BLaER1 treated with 17β-estradiol and CSF1 and Interleukin-3, amounts not matched to agents 10 nM and 100 nM (cell line): ENCODE measurements around the gene SCYGR8.
A peak's percentile ranks its signal among the peaks of the same experiment; 100 is the strongest.

ENCODE experiments used
- H3K27ac ChIP-seq, 11 experiments: shearing (Covaris generic); formaldehyde crosslinking; 2 replicates each; pipeline ENCODE4 v1.8.1; 2022
- H3K27me3 ChIP-seq, 11 experiments: shearing (Covaris generic); formaldehyde crosslinking; 2 replicates each; pipeline ENCODE4 v1.8.1; 2022
- H3K36me3 ChIP-seq, 11 experiments: shearing (Covaris generic); formaldehyde crosslinking; 2 replicates each; pipeline ENCODE4 v1.8.1; 2022
- H3K4me1 ChIP-seq, 10 experiments: shearing (Covaris generic); formaldehyde crosslinking; 2 replicates each; pipeline ENCODE4 v1.8.1; 2022
- H3K4me2 ChIP-seq, 11 experiments: shearing (Covaris generic); formaldehyde crosslinking; 2 replicates each; pipeline ENCODE4 v1.8.1; 2022
- H3K4me3 ChIP-seq, 10 experiments: shearing (Covaris generic); formaldehyde crosslinking; 2 replicates each; pipeline ENCODE4 v1.8.1; 2022
- H3K9ac ChIP-seq, 11 experiments: shearing (Covaris generic); formaldehyde crosslinking; 2 replicates each; pipeline ENCODE4 v1.8.1; 2022
- H3K9me3 ChIP-seq, 11 experiments: shearing (Covaris generic); formaldehyde crosslinking; replicated peaks in 1 of 11; 2 replicates each; pipeline ENCODE4 v1.8.1; 2022
- H4K20me1 ChIP-seq, 11 experiments: shearing (Covaris generic); formaldehyde crosslinking; 2 replicates each; pipeline ENCODE4 v1.8.1; 2022
- Cebpa-rat ChIP-seq, 11 experiments: shearing (Covaris generic); IDR thresholded peaks; 2 replicates each; pipeline ENCODE4 v1.8.1; 2022

Gene SCYGR8

GRCh38 chr2:227774011-227774624 lies 28.4 kb downstream of the SCYGR8 start:
- H3K9ac ChIP-seq: no peak overlapping the region
- peaks cover 0 to 6% (median 0%) of the 10 kb centered on the region in 11 experiments; a peak in 1 of 22 replicates for H3K9me3 ChIP-seq
- no peaks in the 10 kb centered on the region for H3K36me3 ChIP-seq
- H3K4me1 ChIP-seq: 0 out of 20 replicates have a peak, but pooled peaks cover 0 to 3% (median 0%) of the 10 kb centered on the region in 10 experiments
- no peak overlapping the region for H3K27ac ChIP-seq
- H3K4me3 ChIP-seq: no peak overlapping the region
- H3K4me2 ChIP-seq: no peak overlapping the region
- H3K27me3 ChIP-seq: no peaks in the 10 kb centered on the region
- H4K20me1 ChIP-seq: no peaks in the 10 kb centered on the region
- TF ChIP-seq Cebpa-rat (IDR thresholded peaks at IDR 0.05): no peak

GRCh38 chr2:227774895-227775842 lies 29.5 kb downstream of the SCYGR8 start:
- no peaks in the 10 kb centered on the region for H3K27me3 ChIP-seq
- no peaks in the 10 kb centered on the region for H3K4me1 ChIP-seq
- H3K4me3 ChIP-seq: no peak overlapping the region
- H3K9me3 ChIP-seq: peaks cover 0 to 6% (median 0%) of the 10 kb centered on the region in 11 experiments; a peak in 1 of 22 replicates
- H3K27ac ChIP-seq: no peak overlapping the region
- no peak overlapping the region for H3K9ac ChIP-seq
- no peak for TF ChIP-seq Cebpa-rat (IDR thresholded peaks at IDR 0.05)
- H4K20me1 ChIP-seq: no peaks in the 10 kb centered on the region
- no peak overlapping the region for H3K4me2 ChIP-seq
- H3K36me3 ChIP-seq: no peaks in the 10 kb centered on the region

GRCh38 chr2:227780981-227781615 lies 35.4 kb downstream of the SCYGR8 start:
- Histone ChIP-seq H3K4me1 (peaks cover 0 to 25% (median 20%) of the 10 kb centered on the region in 10 experiments; a peak in 18 of 20 replicates), H3K9ac (no peak overlapping the region), H4K20me1 (no peaks in the 10 kb centered on the region), H3K27me3 (no peaks in the 10 kb centered on the region), H3K36me3 (no peaks in the 10 kb centered on the region), H3K9me3 (peaks cover 0 to 6% (median 0%) of the 10 kb centered on the region in 11 experiments; a peak in 1 of 22 replicates), H3K27ac (no peak overlapping the region), H3K4me3 (no peak overlapping the region), H3K4me2 (no peak overlapping the region)
- no peak for TF ChIP-seq Cebpa-rat (IDR thresholded peaks at IDR 0.05)

GRCh38 chr2:227781841-227782240 lies 36.1 kb downstream of the SCYGR8 start:
- no peaks in the 10 kb centered on the region for H3K27me3 ChIP-seq
- TF ChIP-seq Cebpa-rat (IDR thresholded peaks at IDR 0.05): no peak
- H3K36me3 ChIP-seq: no peaks in the 10 kb centered on the region
- H3K4me2 ChIP-seq: peak overlapping the region in 1 of 11 experiments; percentile 89; a peak in 1 of 22 replicates
- H3K27ac ChIP-seq: no peak overlapping the region
- no peaks in the 10 kb centered on the region for H4K20me1 ChIP-seq
- no peak overlapping the region for H3K9ac ChIP-seq
- H3K4me3 ChIP-seq: no peak overlapping the region
- peaks cover 0 to 25% (median 20%) of the 10 kb centered on the region in 10 experiments; a peak in 18 of 20 replicates for H3K4me1 ChIP-seq
- H3K9me3 ChIP-seq: peaks cover 0 to 6% (median 0%) of the 10 kb centered on the region in 11 experiments; a peak in 1 of 22 replicates

GRCh38 chr2:227782804-227783203 lies 37.1 kb downstream of the SCYGR8 start:
- Histone ChIP-seq H4K20me1 (no peaks in the 10 kb centered on the region), H3K9me3 (0 out of 22 replicates have a peak, but pooled peaks cover 0 to 3% (median 0%) of the 10 kb centered on the region in 11 experiments), H3K36me3 (no peaks in the 10 kb centered on the region), H3K4me2 (peak overlapping the region; percentile 41 to 96 (median 54); a peak in 17 of 22 replicates), H3K9ac (peak overlapping the region in 3 of 11 experiments; percentile 47 to 61 (median 52); a peak in 3 of 22 replicates), H3K27ac (peak overlapping the region in 5 of 11 experiments; percentile 5 to 68 (median 52); a peak in 7 of 22 replicates), H3K4me3 (peak overlapping the region in 3 of 10 experiments; percentile 44 to 49 (median 48); a peak in 7 of 20 replicates), H3K27me3 (no peaks in the 10 kb centered on the region), H3K4me1 (peaks cover 9 to 34% (median 28%) of the 10 kb centered on the region in 10 experiments)
- TF ChIP-seq Cebpa-rat (IDR thresholded peaks at IDR 0.05): no peak

GRCh38 chr2:227783404-227784138 lies 37.9 kb downstream of the SCYGR8 start:
- Histone ChIP-seq H3K36me3 (no peaks in the 10 kb centered on the region), H3K9me3 (peaks cover 0 to 10% (median 0%) of the 10 kb centered on the region in 11 experiments; a peak in 3 of 22 replicates), H3K27ac (peak overlapping the region in 7 of 11 experiments; percentile 5 to 68 (median 52); a peak in 13 of 22 replicates), H3K27me3 (no peaks in the 10 kb centered on the region), H4K20me1 (no peaks in the 10 kb centered on the region), H3K4me1 (peaks cover 10 to 34% (median 28%) of the 10 kb centered on the region in 10 experiments), H3K4me2 (peak overlapping the region; percentile 51 to 96 (median 64)), H3K9ac (peak overlapping the region in 5 of 11 experiments; percentile 28 to 61 (median 52); a peak in 7 of 22 replicates), H3K4me3 (peak overlapping the region in 5 of 10 experiments; percentile 32 to 51 (median 48); a peak in 8 of 20 replicates)
- no peak for TF ChIP-seq Cebpa-rat (IDR thresholded peaks at IDR 0.05)

GRCh38 chr2:227785293-227785692 lies 39.6 kb downstream of the SCYGR8 start:
- H3K27me3 ChIP-seq: no peaks in the 10 kb centered on the region
- peaks cover 0 to 17% (median 0%) of the 10 kb centered on the region in 11 experiments; a peak in 3 of 22 replicates for H3K9me3 ChIP-seq
- H3K27ac ChIP-seq: no peak overlapping the region
- no peak overlapping the region for H3K4me3 ChIP-seq
- H3K4me1 ChIP-seq: peaks cover 10 to 36% (median 28%) of the 10 kb centered on the region in 10 experiments
- no peaks in the 10 kb centered on the region for H4K20me1 ChIP-seq
- TF ChIP-seq Cebpa-rat (IDR thresholded peaks at IDR 0.05): no peak
- H3K36me3 ChIP-seq: no peaks in the 10 kb centered on the region
- no peak overlapping the region for H3K4me2 ChIP-seq
- no peak overlapping the region for H3K9ac ChIP-seq

GRCh38 chr2:227788561-227789018 lies 42.9 kb downstream of the SCYGR8 start:
- peaks cover 0 to 17% (median 0%) of the 10 kb centered on the region in 11 experiments; a peak in 3 of 22 replicates for H3K9me3 ChIP-seq
- no peak for TF ChIP-seq Cebpa-rat (IDR thresholded peaks at IDR 0.05)
- H3K27me3 ChIP-seq: no peaks in the 10 kb centered on the region
- H3K4me2 ChIP-seq: 0 out of 22 replicates have a peak overlapping the region, but pooled peaks of 1 of the 11 experiments have one; percentile 10
- no peak overlapping the region; a peak in 1 of 22 replicates for H3K27ac ChIP-seq
- no peaks in the 10 kb centered on the region for H4K20me1 ChIP-seq
- H3K9ac ChIP-seq: no peak overlapping the region
- H3K4me1 ChIP-seq: peaks cover 10 to 25% (median 17%) of the 10 kb centered on the region in 10 experiments
- no peaks in the 10 kb centered on the region for H3K36me3 ChIP-seq
- no peak overlapping the region for H3K4me3 ChIP-seq
